ENCODE data around the gene SH3RF1.

Gene SH3RF1

DNA sequence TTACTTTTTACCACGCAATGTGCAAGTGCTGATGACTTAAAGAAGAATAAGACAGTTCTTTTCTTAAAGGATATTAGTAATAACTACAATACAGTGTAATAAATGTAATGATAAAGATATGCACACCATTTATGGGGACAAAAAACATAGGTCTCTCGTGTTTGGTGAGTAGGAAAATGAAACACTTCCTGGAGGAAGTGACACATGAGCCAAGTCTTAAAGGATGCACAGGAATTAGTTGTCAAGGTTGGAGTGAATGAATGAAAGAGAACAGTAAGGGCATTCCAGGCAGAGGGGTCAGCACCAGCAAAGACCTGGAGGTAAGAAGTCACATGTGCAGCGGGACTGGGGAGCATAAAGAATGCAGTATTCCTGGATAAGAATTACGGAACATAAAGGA lies 112.7 kb downstream of the SH3RF1 start:
- DNase-seq = no peak

DNA sequence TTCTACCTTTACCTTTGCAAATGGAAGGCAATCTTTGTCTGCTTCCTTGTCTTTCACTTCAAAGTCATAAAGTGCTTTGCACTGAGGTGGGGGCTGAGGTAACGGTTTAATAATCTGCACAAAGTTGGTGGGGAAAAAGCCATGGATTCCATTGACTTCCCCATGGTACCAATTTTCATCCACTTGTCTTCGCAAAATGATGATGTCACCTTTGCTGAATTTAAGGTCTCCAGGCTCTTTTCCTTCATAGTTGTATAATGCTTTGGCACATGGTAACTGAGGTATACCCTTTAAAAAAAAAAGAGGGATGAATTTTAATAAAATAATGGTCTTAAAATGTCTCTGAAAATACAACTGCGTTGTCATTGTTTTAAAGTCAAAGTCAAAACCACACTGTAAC lies 114.4 kb downstream of the SH3RF1 start:
- DNase-seq = no peak

DNA sequence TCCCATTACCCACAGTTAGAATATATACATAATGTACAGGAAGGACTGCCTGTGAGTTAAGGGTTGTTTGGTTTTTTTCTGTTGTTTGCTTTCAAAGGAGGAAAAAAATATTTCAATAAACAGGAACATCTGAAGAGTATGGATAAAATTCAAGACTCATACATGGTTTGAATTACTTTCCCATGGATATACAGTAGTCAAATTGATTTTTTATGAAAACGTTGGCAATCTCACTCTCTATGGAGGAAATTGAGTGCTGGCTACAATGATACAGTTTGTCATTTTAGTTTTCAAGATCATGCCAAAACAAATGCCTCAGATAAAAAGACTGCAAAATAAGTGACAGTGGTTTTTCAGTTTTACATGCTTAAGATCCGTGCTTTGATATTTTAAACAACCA lies 116.6 kb downstream of the SH3RF1 start:
- DNase-seq = no peak

DNA sequence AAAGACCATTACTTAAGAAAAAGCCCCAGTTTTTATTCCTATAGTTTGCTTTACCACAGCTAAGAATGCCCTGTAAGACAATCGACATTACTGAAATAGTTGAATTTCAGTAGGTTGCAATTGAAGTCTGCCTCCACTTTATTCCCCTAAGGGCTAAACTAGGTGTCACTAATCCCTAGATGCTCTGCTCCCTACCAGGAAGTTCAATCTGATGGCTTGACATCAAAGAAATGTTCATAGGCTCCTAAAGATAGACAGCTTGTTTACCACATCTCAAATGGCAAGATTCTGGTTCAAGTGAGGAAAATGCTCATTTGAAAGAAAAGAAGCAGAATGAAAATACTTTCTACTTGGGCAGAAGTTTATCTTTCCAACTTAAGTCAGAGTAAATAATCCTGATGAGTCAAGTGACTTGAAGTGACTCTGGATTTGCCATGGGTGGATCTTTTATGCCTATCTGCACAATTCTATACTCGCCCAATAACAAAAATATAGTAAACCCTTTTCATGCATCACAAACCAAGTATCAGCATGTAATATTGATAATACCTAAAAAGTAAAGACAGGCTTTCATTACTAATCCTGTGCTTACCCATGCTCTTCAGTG lies 117.2 kb downstream of the SH3RF1 start:
- no peak for DNase-seq

DNA sequence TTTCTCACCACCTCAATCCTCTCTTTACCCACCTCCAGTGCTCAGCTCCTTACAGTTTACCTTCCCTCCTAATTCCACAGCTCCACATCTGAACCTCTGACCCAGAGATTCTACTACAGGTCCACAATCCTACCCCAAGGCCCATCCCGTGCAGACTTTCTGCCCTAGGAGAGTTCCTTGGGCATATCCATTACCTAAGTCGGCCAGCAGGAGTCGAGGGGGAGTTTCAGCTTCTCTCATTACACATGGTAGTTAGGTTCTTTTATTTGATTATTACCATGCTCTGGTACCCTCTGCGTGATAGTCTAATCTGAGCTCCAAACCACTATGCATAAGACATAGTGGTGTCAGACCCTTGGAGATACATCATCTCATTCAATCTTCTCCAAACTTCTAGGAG lies 117.9 kb downstream of the SH3RF1 start:
- DNase-seq = no peak

DNA sequence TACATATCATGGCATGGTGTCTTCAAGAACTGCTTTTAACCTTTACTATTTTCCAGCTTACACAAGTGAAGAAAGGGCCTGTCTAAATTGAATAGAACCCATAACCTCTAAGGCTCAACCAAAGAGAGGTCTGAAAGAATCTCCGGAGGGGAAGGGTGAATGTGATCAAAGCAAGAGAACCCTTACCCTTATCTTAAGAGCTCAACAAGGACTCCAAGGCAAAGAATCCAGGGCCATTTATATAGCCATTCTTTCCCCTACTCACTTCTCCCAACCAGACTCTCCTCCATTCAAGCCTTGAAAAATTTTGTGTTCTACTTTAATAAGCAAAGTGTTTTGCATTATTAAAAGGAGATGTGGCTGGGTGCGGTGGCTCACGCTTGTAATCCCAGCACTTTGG lies 118.7 kb downstream of the SH3RF1 start:
- DNase-seq = no peak

DNA sequence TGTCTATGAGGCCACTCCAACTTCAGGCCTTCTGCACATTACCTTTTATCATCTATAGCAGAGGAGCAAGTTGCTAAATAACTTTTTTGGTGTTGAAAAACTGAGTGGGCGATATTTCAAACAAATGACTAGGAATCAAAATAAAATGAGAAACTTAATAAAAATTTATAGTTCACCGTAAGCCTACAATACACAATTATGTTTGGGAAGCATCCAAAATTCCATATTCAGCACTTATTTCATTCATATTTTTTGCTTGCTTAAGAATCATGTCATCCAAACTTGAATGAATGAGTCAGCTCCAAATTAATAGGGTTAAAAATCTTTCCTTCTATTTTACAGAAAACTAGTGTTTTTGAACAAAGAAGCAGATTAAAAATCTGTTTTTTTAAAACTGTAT lies 119.1 kb downstream of the SH3RF1 start:
- no peak for DNase-seq

DNA sequence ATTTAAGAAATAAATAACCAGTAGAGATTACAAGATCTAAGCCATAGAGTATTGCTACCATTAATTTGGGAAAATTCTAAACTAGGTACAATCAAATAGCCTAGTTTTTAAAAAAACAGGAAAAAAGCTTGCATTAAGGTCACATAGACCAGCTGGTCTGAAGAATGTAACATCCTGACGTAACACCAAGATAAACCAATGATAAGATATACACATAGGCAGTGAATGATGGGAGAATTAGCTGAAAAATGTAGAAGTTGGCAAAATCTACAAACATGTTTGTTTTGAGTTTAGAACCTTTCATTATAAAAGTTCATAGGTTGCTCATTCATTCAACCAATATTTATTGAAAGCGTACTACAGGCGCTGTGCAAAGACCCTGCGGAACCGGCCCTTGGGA lies 120.0 kb downstream of the SH3RF1 start:
- DNase-seq = no peak

DNA sequence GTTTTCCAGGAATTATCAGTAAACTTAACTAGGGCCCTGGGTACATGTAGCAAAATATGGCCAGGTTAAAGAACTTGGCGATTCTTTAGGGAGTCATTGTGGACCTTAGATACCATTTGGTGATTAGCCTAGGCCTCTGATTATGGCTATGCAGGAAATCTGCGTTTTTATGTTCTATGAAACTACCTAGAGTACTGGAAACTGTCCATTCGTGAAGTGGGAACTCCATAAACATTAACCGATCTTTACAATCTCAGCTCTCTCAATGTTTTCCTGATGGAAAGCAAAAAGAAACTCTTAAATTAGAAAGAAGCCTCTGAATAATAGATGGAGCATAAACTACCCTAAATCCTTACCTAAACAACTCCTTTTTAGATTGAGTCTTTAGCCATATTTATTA lies 121.9 kb downstream of the SH3RF1 start:
- no peak for DNase-seq

DNA sequence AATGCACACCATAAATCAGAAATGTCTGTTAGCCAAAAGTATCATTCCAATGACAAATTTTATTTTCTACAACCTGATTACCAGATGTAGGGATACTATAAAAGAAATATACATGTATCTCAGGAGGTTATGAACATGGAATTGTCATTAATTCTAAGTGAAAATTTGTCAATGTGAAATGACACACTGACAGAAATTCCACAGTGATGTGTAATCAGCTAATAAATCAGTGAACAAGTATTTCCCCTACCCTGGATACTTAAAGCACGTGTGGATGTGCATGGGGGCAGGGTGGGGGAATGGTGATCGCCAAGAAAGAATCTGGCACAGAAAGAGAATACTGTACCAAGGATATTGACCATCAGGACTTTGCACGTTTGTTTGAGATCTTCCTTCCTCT lies 123.6 kb downstream of the SH3RF1 start:
- DNase-seq = no peak

DNA sequence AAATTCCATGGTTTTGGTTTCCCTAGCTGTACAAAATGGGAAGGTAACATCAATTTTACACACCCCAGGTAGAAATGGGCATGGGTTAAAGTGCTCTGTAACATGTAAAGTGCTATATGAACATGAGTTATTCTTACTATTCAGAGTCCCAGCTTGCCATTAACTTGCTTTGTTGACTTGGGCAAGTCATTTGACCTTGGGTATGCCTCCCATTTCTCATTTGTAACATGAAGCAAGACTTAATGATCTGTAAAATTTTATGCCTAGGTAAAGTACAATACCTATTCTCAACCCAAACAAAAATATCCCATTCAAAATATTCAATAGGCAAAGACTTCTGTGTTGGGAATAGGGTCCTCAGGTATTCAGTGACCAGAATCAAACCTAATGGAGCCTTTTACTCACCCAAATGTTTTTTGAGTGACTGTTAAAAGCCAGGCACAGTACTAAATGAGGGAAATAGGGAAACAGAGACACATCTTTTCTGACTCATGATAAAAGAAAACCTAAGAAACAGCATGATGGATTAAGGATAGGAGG lies 126.6 kb downstream of the SH3RF1 start:
- no peak for DNase-seq

DNA sequence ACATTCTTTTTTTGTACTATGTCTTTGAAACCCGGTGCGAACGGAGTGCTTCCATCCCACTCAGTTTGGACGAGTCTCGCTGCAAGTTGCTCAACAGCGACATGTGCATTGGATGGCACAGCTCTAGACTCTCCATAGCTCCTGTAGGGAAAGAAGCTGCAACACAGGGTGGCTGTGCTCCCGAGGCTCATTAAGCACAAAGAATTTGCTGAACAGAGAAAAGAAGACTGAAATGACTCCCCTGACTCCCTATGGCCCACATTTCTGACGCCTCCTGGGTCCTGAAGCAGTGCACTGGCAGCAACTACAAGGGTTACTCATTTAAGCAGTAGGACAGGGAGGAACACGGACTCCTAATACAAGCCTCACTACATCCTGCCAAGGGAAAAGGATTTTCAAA lies 127.4 kb downstream of the SH3RF1 start:
- DNase-seq = no peak

DNA sequence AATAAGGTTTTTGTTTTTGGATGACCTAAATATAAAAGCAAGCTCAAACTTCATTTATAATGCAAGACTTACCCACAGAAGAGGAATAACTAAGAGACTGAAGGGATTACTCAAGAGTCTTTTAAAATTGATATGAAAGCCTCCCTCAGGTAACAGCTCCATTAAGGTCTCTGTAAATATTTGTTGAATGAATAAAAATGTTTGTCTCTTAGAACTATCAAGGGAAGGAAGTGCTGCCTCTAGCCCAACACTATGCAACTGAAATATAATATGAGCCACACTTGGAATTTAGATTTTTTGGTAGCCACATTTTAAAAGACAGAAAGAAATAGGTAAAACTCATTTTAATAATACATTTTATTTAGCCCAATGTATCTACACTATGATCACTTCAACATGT lies 127.8 kb downstream of the SH3RF1 start:
- DNase-seq = no peak

DNA sequence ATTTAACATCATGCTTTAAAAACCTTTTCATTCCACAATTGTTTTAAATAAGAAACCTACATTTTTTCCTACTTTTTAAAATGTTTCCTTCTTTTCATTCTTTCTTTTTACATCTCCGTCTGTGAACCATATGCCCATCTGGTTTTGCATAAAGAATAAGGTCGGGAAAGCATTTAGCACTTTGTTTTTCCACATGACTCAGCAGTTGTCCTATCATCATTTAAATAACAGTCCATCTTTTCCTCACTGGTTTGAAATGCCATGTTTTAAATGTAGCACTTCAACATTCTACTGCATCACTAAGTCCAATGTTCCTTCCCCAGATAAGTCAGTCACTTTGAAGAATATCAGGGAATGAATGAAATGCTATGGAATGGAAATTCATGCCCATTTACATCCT lies 128.4 kb downstream of the SH3RF1 start:
- DNase-seq = no peak

DNA sequence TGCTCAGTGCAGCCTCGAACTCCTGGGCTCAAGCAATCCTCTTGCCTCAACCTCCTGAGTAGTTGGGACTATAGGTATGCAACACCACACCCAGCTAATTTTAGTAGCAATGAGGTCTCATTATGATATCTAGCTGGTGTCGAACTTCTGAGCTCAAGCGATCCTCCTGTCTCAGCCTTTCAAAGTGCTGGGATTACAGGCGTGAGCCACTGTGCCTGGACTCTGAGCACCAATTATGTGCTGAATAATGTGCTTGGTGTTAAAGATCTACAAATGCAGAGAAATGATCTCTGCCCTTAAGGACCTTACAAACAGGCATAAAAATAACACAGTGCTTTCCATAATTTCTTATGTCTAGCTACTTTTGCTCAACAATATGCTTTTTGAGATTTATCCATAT lies 131.7 kb downstream of the SH3RF1 start:
- DNase-seq = no peak

DNA sequence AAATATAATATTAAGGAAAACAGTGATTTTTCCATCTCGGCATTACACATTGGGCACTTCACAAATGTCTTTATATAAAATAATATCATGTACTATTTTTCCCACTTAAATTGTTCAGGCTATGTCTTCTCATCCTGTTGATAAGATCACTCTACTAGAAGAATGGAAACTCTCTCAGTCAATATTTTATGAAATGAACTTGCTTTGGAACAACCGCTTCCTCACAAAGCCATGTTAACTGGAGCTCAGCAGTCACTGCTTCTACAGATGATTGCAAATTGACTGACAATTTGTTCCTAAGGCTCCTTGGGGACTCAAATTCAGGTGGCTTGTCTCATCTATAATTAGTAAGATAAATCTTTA lies 133.2 kb downstream of the SH3RF1 start:
- no peak for DNase-seq

DNA sequence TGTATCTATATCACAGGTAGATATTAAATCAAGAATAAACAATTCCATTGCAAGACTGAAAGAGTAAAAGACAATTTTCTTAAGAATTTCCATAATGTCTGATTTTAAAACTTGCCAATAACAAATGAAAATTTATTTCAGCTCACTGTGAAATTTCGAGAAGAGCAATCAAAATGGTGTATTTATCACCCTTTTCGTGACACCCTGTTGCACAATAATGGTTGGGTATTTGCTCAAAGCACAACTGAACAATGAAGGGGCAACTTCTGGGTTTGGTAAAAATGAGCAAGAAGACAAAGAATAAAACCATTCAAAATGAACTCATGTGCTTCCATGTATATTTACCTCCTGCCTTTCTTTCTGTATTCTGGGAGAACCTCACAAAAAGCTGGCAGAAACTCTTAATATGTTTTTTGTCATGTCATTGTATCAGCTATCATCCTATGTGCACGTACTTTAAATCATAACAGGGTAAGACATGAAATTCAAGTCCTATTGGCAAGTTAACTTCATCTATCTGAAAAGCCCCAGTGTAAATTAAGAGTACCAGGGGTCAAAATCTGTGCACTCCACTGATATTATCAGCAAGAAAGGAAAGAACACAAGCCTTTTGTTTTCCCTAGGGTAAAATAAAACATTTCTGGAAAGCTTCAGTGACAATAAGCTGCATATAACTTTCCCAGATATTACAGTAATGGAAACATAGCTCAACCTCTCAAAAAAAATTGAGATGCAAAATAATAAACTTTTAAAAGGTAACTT lies 133.8 kb downstream of the SH3RF1 start:
- DNase-seq = no peak

DNA sequence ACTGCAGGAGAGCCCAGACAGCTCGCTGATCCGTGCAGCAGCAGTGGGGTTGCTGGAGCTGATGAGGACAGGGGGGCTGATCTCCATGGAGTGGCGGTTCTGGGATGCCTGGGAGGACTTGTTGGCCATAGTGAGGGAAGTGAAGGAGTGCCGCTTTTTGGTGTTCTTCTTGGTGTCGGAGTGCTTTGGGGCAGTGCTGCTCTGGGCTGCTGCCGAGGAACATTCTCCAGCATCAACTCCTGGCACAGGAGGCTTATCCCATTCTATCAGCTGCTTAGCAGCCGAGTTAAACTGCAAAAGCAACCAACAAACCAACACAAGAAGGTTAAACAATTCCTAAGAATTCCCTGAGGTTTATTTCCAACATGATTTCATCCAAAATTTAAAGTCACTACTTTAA lies 134.4 kb downstream of the SH3RF1 start:
- DNase-seq = no peak

DNA sequence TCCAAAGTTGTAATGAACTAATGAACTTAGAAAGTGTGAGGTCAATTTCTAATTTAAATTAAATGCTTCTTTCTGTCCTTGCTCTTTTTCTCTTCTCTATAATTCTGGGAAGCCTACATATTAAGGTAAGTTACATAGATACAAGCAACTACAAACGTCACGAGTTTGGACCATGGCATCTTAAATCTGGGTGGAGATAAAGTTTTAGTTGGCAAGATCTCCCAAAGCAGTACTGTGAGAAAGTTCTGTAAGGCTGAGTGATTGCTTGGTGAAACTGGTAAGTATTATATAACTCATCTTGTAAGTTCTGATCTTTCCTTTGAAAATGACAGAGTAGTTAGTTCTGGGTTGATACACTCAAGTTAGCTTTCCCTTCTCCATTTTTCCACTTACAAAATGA lies 135.0 kb downstream of the SH3RF1 start:
- DNase-seq = no peak

DNA sequence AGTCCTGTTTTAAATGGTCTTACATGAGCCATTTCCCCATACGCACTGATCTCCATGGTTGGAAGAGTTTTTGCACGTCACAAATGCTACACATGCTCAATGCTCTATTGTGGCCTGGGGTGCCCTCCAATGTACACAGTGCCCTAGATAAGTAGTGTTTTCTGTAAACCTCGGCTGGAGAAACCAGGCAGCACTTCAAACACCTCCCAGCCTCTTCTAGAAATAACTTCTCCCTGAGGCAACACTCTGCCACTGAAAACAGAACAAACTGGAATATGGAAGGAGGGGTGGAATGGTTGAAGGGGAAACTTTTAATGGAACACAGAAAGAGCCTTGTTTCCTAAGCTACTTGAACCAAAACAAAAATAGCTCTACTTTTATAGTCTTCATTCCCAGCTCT lies 136.8 kb downstream of the SH3RF1 start:
- no peak for DNase-seq

DNA sequence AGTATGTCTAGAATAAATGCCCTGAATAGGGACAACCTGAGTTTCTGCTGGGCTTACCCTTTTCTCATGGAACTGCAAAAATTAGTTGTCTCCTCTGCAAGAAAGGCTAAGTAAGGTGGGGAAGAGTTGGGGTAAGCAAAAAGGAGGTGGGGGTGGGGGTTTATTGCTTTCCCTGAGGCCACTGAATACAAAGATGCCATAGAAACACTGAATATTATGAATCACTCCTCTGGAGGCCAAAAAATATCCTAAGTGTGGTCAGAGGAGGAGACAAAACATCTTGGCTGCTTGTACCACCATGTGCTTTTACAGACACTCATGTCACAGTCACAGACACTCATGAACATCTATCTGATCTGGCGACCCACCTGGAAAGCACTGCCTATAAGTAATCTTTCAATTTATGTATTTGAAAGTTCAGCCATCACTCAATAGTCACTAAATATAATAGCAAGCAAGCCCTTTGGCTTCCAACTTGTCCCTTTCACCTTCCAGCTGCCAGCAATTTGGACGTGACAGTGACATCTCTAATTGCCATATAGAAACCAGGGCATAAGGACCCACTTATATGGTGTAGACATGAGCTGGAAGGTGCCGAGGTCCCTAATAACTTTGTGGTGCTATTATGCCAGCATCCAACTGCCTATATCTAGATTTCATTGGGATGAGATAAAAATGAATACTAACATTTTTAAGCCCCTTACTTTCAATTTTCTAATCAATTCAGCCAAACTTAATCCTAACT lies 138.0 kb downstream of the SH3RF1 start:
- no peak for DNase-seq

DNA sequence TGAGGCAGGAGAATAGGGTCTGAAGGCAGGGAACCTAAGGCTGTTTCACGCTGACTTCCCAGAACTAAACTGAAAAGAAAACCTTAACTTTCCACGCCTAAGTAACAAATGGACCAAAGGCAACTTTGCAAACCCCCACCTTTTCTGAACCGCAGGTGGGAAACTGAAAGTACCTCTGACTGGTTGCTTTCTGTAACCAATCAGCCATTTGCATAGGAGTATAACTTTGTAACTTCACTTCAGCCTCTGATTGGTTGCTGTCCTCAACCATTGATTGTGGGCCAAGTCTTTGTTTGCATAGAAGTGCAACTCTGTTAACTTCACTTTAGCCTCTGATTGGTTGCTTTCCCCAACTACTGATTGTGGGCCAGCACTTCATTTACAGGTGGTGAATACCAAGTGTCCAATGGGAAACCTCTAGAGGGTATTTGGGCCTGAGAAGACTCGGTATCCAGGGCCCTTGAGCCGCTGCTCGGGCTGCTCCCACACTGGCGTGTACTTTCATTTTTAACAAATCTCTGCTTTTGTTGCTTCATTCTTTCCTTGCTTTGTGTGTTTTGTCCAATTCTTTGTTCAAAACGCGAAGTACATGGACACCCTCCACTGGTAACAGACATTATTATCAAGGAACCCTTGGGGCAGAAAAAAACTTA lies 139.1 kb downstream of the SH3RF1 start:
- DNase-seq = no peak

DNA sequence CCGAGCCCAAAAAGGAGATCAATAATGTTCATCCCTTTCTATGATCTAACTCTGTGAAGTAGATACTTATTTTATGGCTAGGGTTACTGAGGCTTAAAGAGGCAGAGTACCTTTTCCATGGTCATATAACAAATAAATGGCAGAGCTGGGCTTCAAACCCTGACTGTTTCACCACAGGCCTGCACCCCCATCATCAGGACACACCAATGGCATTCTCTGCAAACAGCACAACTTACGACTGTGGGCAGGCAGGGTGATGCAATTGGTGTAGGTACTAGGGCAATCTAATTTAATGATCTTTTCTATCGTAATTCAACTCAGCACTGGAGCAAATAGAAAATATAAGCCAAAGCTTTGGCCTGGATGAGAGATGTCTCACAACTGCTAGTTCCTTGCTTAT lies 141.9 kb downstream of the SH3RF1 start:
- DNase-seq = no peak

DNA sequence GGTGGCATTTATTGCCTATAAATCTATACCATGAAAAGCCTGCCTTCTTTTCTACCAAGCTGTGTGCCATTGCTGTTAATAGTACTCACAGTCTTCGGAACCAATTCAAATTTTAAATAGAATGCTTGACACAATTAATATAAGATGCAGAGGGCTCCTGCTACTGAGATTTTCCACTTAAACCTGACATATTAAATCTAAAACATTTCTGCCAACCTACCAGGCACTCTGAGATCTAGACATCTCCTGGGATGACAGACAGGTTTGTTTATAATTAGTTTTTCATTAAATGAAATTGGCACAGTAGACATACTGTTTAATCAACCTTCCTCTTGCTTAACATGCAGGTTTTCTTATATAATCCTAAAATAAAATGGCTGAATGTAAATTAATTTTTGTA lies 143.4 kb downstream of the SH3RF1 start:
- no peak for DNase-seq

Data from NK-92 treated with Interleukin-12 subunit alpha and Interleukin-12 subunit beta, amount 100 ng/mL, for 24 hours (cell line).